HCT116 (cell line): ENCODE data around the gene ZNF451. TPM values are rescaled to one million over a fixed set of nuclear protein-coding genes. Genes with fewer than 3 reads are reported as not detected.

ENCODE experiments used
- ATAC-seq: fragments of 200-7000 bp; cut with Tn5 transposase; 2 replicates; pipeline ENCODE4 v1.9.1; 2020; ENCODE audit warnings: mild to moderate bottlenecking, moderate library complexity
- BruUV-seq: library from RNA; stranded (reverse); fragments of 400-500 nt; replicated peaks from 2 replicates; lab custom pipeline; 2021; lab: Mats Ljungman, UMichigan
- CTCF ChIA-PET: fragments of 300-600 bp; sonication (Branson Sonifier 250); formaldehyde crosslinking; loops from one replicate; lab custom pipeline; 2021; ENCODE audit warnings: antibody characterized with exemption; lab: Charles Lee
- POLR2A ChIA-PET: fragments of 300-600, 350-600 bp; sonication (Branson Sonifier 250); formaldehyde crosslinking; loops from one replicate; lab custom pipeline; 2021; ENCODE audit warnings: antibody characterized with exemption; lab: Charles Lee
- RAD21 ChIA-PET, 2 experiments: fragments of 300-600 bp; sonication (Branson Sonifier 250); formaldehyde crosslinking; loops; one replicate each; lab custom pipeline; 2023; ENCODE audit warnings: low total read pairs in 2 of 2; ENCODE audit not compliant: uncharacterized antibody in 2 of 2, unreplicated experiment in 2 of 2, low non-redundant PET in 1 of 2; lab: Charles Lee
- DNase-seq: peaks from one replicate; pipeline ENCODE4 v3.0.0-alpha.2; 2010; ENCODE audit warnings: low read depth, low spot score
- H2AFZ ChIP-seq: fragments of 200-600 bp; shearing (Covaris generic), sonication (generic); 2 replicates; pipeline ENCODE4 v1.6.1; 2017; ENCODE audit warnings: low read depth, mixed run types, mixed read lengths, antibody characterized with exemption, low read length; ENCODE audit not compliant: poor library complexity, severe bottlenecking
- H3K27ac ChIP-seq: 2 replicates; pipeline ENCODE4 v1.5.1; 2012; ENCODE audit warnings: low read depth, low read length
- H3K27me3 ChIP-seq: fragments of 200-600 bp; sonication (generic); 2 replicates; pipeline ENCODE4 v1.6.1; 2016; ENCODE audit warnings: mixed run types, low read length, mixed read lengths; ENCODE audit not compliant: insufficient read depth
- H3K36me3 ChIP-seq, 2 experiments: fragments of 200-500 bp in 1 of 2; fragments of 200-600 bp in 1 of 2; sonication (Bioruptor generic) in 1 of 2; sonication (generic) in 1 of 2; 2 replicates each; pipeline versions ENCODE4 v1.5.1 to v1.6.1; 2014 to 2016; ENCODE audit warnings: low read length in 2 of 2, inconsistent platforms in 1 of 2, mixed read lengths in 1 of 2, mixed run types in 1 of 2; ENCODE audit not compliant: insufficient read depth in 2 of 2, control insufficient read depth in 1 of 2
- H3K4me1 ChIP-seq, 2 experiments: fragments of 200-600 bp in 1 of 2; sonication (generic) in 1 of 2; 2 replicates each; pipeline versions ENCODE4 v1.5.1 to v1.6.1; 2012 to 2017; ENCODE audit warnings: low read length in 2 of 2, inconsistent platforms in 1 of 2, mild to moderate bottlenecking in 1 of 2, mixed read lengths in 1 of 2, mixed run types in 1 of 2, moderate library complexity in 1 of 2; ENCODE audit not compliant: insufficient read depth in 2 of 2, control insufficient read depth in 1 of 2
- H3K4me2 ChIP-seq: fragments of 200-600 bp; sonication (generic); 2 replicates; pipeline ENCODE4 v1.6.1; 2017; ENCODE audit warnings: mixed run types, low read length, mixed read lengths
- H3K4me3 ChIP-seq, 2 experiments: fragments of 200-600 bp in 1 of 2; sonication (generic) in 1 of 2; replicated peaks in 1 of 2; 2 replicates each; pipeline ENCODE4 v1.5.1; 2011 to 2016; ENCODE audit warnings: low read length in 2 of 2, control low read depth in 1 of 2, low read depth in 1 of 2, mild to moderate bottlenecking in 1 of 2, mixed read lengths in 1 of 2, mixed run types in 1 of 2
- H3K79me2 ChIP-seq: fragments of 200-600 bp; sonication (generic); 2 replicates; pipeline ENCODE4 v1.6.1; 2017; ENCODE audit warnings: mild to moderate bottlenecking, mixed run types, low read length, moderate library complexity, mixed read lengths; ENCODE audit not compliant: insufficient read depth
- H3K9ac ChIP-seq: fragments of 200-600 bp; sonication (generic); 2 replicates; pipeline ENCODE4 v1.6.1; 2016; ENCODE audit warnings: low read length, mixed read lengths
- H3K9me2 ChIP-seq: fragments of 200-600 bp; sonication (generic), shearing (Covaris generic); 2 replicates; pipeline ENCODE4 v1.6.1; 2017; ENCODE audit warnings: mixed run types, mild to moderate bottlenecking, moderate library complexity; ENCODE audit not compliant: insufficient read depth
- H3K9me3 ChIP-seq, 2 experiments: fragments of 200-500 bp in 1 of 2; fragments of 200-600 bp in 1 of 2; sonication (Bioruptor generic) in 1 of 2; sonication (generic) in 1 of 2; 2 replicates each; pipeline ENCODE4 v1.6.1; 2014 to 2017; ENCODE audit warnings: low read length in 2 of 2, mixed read lengths in 2 of 2, inconsistent platforms in 1 of 2, low read depth in 1 of 2, mild to moderate bottlenecking in 1 of 2, mixed run types in 1 of 2, moderate library complexity in 1 of 2; ENCODE audit not compliant: control insufficient read depth in 1 of 2, insufficient read depth in 1 of 2
- H4K20me1 ChIP-seq: fragments of 200-600 bp; sonication (generic), shearing (Covaris generic); 2 replicates; pipeline ENCODE4 v1.6.1; 2017; ENCODE audit warnings: mixed run types, mild to moderate bottlenecking, moderate library complexity; ENCODE audit not compliant: insufficient read depth
- CEBPB ChIP-seq: IDR thresholded peaks from 2 replicates; pipeline ENCODE4 v1.6.1; 2012; ENCODE audit warnings: low read depth
- ELF1 ChIP-seq: IDR thresholded peaks from 2 replicates; pipeline ENCODE4 v1.6.1; 2012; ENCODE audit warnings: low read depth, borderline replicate concordance
- EZH2 ChIP-seq: fragments of 200-600 bp; sonication (generic); IDR thresholded peaks from 2 replicates; pipeline ENCODE4 v1.6.1; 2017; ENCODE audit warnings: antibody characterized with exemption, mixed run types
- EZH2phosphoT487 ChIP-seq: fragments of 200-600 bp; IDR thresholded peaks from 2 replicates; pipeline ENCODE4 v1.6.1; 2018; ENCODE audit warnings: antibody characterized with exemption, borderline replicate concordance
- FOSL1 ChIP-seq: IDR thresholded peaks from 2 replicates; pipeline ENCODE4 v1.6.1; 2012; ENCODE audit warnings: low read depth
- JUND ChIP-seq: IDR thresholded peaks from 2 replicates; pipeline ENCODE4 v1.6.1; 2012
- POLR2AphosphoS5 ChIP-seq: IDR thresholded peaks from 2 replicates; pipeline ENCODE4 v1.6.1; 2011; ENCODE audit warnings: mild to moderate bottlenecking, low read depth, low read length, moderate library complexity
- RAD21 ChIP-seq: IDR thresholded peaks from 2 replicates; pipeline ENCODE4 v1.6.1; 2012; ENCODE audit warnings: low read depth, mild to moderate bottlenecking
- SP1 ChIP-seq: IDR thresholded peaks from 2 replicates; pipeline ENCODE4 v1.6.1; 2012; ENCODE audit warnings: low read depth
- SRF ChIP-seq: IDR thresholded peaks from 2 replicates; pipeline ENCODE4 v1.6.1; 2012; ENCODE audit warnings: low read depth
- TCF7L2 ChIP-seq: IDR thresholded peaks from 2 replicates; pipeline ENCODE4 v1.7.0; 2011; ENCODE audit warnings: borderline replicate concordance, inconsistent platforms; ENCODE audit not compliant: insufficient read depth, insufficient read length; ENCODE audit errors: extremely low read depth
- YY1 ChIP-seq: IDR thresholded peaks from 2 replicates; pipeline ENCODE4 v1.6.1; 2011; ENCODE audit warnings: low read length, low read depth, moderate library complexity, mild to moderate bottlenecking; ENCODE audit not compliant: insufficient replicate concordance; ENCODE audit errors: extremely low read depth
- ZFX ChIP-seq: fragments of 450-650 bp; IDR thresholded peaks from 2 replicates; pipeline ENCODE4 v1.6.1; 2017
- intact Hi-C: fragments of 100-400 bp; cut with micrococcal nuclease; formaldehyde crosslinking; loops from 2 replicates; pipeline ENCODE4 v1.10.0; 2022
- total RNA-seq: library from RNA; stranded (reverse); gene quantifications from one replicate; pipeline ENCODE4 v1.2.1, GENCODE V29; 2021; ENCODE audit not compliant: unreplicated experiment
- TF ChIP-seq, protein P1 (sequence below), 3 experiments: fragments of 200-600 bp in 1 of 3; sonication (generic) in 1 of 3; IDR thresholded peaks in 2 of 3; conservative IDR thresholded peaks in 1 of 3; 2 replicates each; pipeline ENCODE4 v1.5.1; 2012 to 2017; ENCODE audit warnings: low read depth in 2 of 3, low read length in 2 of 3, antibody characterized with exemption in 1 of 3, borderline replicate concordance in 1 of 3, control low read depth in 1 of 3, mild to moderate bottlenecking in 1 of 3, mixed read lengths in 1 of 3, mixed run types in 1 of 3, moderate library complexity in 1 of 3; ENCODE audit not compliant: insufficient read depth in 1 of 3
- TF ChIP-seq, protein P2 (sequence below): IDR thresholded peaks from 2 replicates; pipeline ENCODE4 v1.6.1; 2011; ENCODE audit warnings: mild to moderate bottlenecking, low read length, moderate library complexity; ENCODE audit not compliant: insufficient replicate concordance; ENCODE audit errors: extremely low read depth
- TF ChIP-seq, protein P3 (sequence below): IDR thresholded peaks from 2 replicates; pipeline ENCODE4 v1.6.1; 2012
- TF ChIP-seq, protein P4 (sequence below): IDR thresholded peaks from 2 replicates; pipeline ENCODE4 v1.6.1; 2012; ENCODE audit warnings: low read depth
- TF ChIP-seq, protein P5 (sequence below): IDR thresholded peaks from 2 replicates; pipeline ENCODE4 v1.6.1; 2012

ZNF451 gene
- total RNA-seq, 1 experiment from 2014 or later, result 49.1 TPM

DNA sequence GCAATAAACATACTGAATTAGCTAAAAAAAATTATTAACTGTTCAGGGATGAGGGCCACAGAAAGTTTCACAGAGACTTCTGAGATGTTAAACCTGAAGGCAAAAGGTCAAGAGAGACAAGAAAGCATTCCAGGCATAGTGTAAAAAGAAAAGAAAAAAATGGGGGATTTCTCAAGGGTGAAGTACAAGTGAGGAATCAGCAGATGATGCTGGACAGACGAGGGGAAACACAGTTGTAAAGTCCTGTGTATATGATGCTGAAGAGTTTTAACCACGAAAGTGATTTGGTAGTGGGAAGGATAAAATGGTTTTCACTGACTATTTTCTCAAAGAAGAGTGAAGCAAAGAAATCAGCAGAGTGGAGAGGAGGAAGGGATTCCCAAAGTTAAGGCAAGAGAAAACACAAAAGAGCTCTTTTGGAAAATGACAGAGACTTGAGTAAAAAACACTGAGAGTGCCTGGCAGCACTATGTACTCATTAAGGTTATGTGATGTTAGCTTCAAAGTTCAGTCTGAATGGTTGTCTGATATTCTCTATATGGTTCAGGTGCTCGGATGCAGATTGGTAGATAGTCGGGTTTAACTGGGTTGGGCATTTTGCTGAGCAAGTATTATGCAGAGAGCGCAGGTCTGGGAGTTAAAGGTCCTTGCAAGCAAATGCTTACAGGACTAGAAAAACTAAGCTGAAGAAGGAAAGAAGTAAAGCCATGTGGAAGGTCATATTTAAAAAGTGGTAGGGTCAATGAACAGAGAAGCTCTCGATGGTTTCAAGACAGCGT lies 115.8 kb downstream of the ZNF451 start:
- Histone ChIP-seq H3K4me2 (no peak overlapping the region), H3K9me2 (no peaks in the 10 kb centered on the region), H3K36me3 (no peaks in the 10 kb centered on the region), H3K4me3 (no peak overlapping the region), H3K79me2 (peaks cover 9% of the 10 kb centered on the region), H3K27ac (no peak overlapping the region), H4K20me1 (no peaks in the 10 kb centered on the region; the same call in 1 of the 2 replicates), H3K9me3 (no peaks in the 10 kb centered on the region), H2AFZ (no peak overlapping the region), H3K9ac (no peak overlapping the region), H3K27me3 (no peaks in the 10 kb centered on the region), H3K4me1 (no peaks in the 10 kb centered on the region)
- no peak for DNase-seq
- RAD21 ChIA-PET, result no interaction called here
- ATAC-seq, result no peak
- intact Hi-C loops, result no loop called here
- TF ChIP-seq JUND (no peak), EZH2phosphoT487 (no peak), ELF1 (no peak), RAD21 (no peak), ZFX (no peak), YY1 (no peak), FOSL1 (no peak), EZH2 (no peak), POLR2AphosphoS5 (no peak), CEBPB (no peak), SP1 (no peak), TCF7L2 (no peak), SRF (no peak)
- TF ChIP-seq, protein P1, sequence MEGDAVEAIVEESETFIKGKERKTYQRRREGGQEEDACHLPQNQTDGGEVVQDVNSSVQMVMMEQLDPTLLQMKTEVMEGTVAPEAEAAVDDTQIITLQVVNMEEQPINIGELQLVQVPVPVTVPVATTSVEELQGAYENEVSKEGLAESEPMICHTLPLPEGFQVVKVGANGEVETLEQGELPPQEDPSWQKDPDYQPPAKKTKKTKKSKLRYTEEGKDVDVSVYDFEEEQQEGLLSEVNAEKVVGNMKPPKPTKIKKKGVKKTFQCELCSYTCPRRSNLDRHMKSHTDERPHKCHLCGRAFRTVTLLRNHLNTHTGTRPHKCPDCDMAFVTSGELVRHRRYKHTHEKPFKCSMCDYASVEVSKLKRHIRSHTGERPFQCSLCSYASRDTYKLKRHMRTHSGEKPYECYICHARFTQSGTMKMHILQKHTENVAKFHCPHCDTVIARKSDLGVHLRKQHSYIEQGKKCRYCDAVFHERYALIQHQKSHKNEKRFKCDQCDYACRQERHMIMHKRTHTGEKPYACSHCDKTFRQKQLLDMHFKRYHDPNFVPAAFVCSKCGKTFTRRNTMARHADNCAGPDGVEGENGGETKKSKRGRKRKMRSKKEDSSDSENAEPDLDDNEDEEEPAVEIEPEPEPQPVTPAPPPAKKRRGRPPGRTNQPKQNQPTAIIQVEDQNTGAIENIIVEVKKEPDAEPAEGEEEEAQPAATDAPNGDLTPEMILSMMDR (IDR thresholded peaks at IDR 0.05 in 2 of 3, conservative IDR thresholded peaks at IDR 0.05 in 1 of 3; ENCODE audit: borderline replicate concordance in 1 of 3, insufficient read depth in 1 of 3, low read depth in 2 of 3, low read length in 2 of 3), result no peak
- TF ChIP-seq, protein P2, sequence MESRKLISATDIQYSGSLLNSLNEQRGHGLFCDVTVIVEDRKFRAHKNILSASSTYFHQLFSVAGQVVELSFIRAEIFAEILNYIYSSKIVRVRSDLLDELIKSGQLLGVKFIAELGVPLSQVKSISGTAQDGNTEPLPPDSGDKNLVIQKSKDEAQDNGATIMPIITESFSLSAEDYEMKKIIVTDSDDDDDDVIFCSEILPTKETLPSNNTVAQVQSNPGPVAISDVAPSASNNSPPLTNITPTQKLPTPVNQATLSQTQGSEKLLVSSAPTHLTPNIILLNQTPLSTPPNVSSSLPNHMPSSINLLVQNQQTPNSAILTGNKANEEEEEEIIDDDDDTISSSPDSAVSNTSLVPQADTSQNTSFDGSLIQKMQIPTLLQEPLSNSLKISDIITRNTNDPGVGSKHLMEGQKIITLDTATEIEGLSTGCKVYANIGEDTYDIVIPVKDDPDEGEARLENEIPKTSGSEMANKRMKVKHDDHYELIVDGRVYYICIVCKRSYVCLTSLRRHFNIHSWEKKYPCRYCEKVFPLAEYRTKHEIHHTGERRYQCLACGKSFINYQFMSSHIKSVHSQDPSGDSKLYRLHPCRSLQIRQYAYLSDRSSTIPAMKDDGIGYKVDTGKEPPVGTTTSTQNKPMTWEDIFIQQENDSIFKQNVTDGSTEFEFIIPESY, result no peak
- TF ChIP-seq, protein P3, sequence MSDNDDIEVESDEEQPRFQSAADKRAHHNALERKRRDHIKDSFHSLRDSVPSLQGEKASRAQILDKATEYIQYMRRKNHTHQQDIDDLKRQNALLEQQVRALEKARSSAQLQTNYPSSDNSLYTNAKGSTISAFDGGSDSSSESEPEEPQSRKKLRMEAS, result no peak
- TF ChIP-seq, protein P4, sequence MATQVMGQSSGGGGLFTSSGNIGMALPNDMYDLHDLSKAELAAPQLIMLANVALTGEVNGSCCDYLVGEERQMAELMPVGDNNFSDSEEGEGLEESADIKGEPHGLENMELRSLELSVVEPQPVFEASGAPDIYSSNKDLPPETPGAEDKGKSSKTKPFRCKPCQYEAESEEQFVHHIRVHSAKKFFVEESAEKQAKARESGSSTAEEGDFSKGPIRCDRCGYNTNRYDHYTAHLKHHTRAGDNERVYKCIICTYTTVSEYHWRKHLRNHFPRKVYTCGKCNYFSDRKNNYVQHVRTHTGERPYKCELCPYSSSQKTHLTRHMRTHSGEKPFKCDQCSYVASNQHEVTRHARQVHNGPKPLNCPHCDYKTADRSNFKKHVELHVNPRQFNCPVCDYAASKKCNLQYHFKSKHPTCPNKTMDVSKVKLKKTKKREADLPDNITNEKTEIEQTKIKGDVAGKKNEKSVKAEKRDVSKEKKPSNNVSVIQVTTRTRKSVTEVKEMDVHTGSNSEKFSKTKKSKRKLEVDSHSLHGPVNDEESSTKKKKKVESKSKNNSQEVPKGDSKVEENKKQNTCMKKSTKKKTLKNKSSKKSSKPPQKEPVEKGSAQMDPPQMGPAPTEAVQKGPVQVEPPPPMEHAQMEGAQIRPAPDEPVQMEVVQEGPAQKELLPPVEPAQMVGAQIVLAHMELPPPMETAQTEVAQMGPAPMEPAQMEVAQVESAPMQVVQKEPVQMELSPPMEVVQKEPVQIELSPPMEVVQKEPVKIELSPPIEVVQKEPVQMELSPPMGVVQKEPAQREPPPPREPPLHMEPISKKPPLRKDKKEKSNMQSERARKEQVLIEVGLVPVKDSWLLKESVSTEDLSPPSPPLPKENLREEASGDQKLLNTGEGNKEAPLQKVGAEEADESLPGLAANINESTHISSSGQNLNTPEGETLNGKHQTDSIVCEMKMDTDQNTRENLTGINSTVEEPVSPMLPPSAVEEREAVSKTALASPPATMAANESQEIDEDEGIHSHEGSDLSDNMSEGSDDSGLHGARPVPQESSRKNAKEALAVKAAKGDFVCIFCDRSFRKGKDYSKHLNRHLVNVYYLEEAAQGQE, result no peak
- TF ChIP-seq, protein P5, sequence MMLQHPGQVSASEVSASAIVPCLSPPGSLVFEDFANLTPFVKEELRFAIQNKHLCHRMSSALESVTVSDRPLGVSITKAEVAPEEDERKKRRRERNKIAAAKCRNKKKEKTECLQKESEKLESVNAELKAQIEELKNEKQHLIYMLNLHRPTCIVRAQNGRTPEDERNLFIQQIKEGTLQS, result no peak
- CTCF ChIA-PET, result no interaction called here
- no TSS peak for BruUV-seq
- POLR2A ChIA-PET, result no interaction called here
